H9 (cell line): ENCODE results near the gene PHACTR1. TPM values are rescaled to one million over a fixed set of nuclear protein-coding genes. Genes with fewer than 3 reads are reported as not detected.

Experiments
- DNase-seq: peaks from one replicate; pipeline ENCODE4 v3.0.0-alpha.2; 2017
- H2AFZ ChIP-seq: one replicate; pipeline ENCODE4 v1.6.1; 2013; ENCODE audit warnings: mild to moderate bottlenecking, low read length, control low read depth, moderate library complexity
- H2AK5ac ChIP-seq: 2 replicates; pipeline ENCODE4 v1.6.1; 2013; ENCODE audit warnings: low read length, control low read depth, mixed read lengths; ENCODE audit not compliant: insufficient read length
- H2BK120ac ChIP-seq: one replicate; pipeline ENCODE4 v1.6.1; 2013; ENCODE audit warnings: low read depth, mild to moderate bottlenecking, low read length, control low read depth, inconsistent platforms; ENCODE audit not compliant: poor library complexity, severe bottlenecking
- H2BK12ac ChIP-seq: 2 replicates; pipeline ENCODE4 v1.6.1; 2013; ENCODE audit warnings: low read length, control low read depth, mixed read lengths, low read depth; ENCODE audit not compliant: insufficient read length
- H2BK15ac ChIP-seq: 2 replicates; pipeline ENCODE4 v1.6.1; 2013; ENCODE audit warnings: low read depth, low read length, control low read depth
- H2BK20ac ChIP-seq: one replicate; pipeline ENCODE4 v1.6.1; 2013; ENCODE audit warnings: low read depth, mild to moderate bottlenecking, low read length, control low read depth, inconsistent platforms; ENCODE audit not compliant: poor library complexity, severe bottlenecking
- H2BK5ac ChIP-seq: 2 replicates; pipeline ENCODE4 v1.6.1; 2013; ENCODE audit warnings: low read length, control low read depth, mixed read lengths; ENCODE audit not compliant: insufficient read length
- H3K14ac ChIP-seq: 2 replicates; pipeline ENCODE4 v1.6.1; 2013; ENCODE audit warnings: low read length, control low read depth; ENCODE audit not compliant: insufficient read depth
- H3K18ac ChIP-seq: 2 replicates; pipeline ENCODE4 v1.6.1; 2013; ENCODE audit warnings: low read depth, mild to moderate bottlenecking, mixed read lengths, low read length, control low read depth; ENCODE audit not compliant: insufficient read length
- H3K23ac ChIP-seq: 2 replicates; pipeline ENCODE4 v1.6.1; 2013; ENCODE audit warnings: low read length, control low read depth, mixed read lengths, low read depth; ENCODE audit not compliant: insufficient read length
- H3K23me2 ChIP-seq: 2 replicates; pipeline ENCODE4 v1.6.1; 2013; ENCODE audit warnings: low read depth, mild to moderate bottlenecking, mixed read lengths, low read length, control low read depth; ENCODE audit not compliant: insufficient read length, poor library complexity, severe bottlenecking
- H3K27ac ChIP-seq: 2 replicates; pipeline ENCODE4 v1.5.1; 2013; ENCODE audit warnings: low read length, control low read depth, mixed read lengths, low read depth; ENCODE audit not compliant: insufficient read length
- H3K27me3 ChIP-seq: 2 replicates; pipeline ENCODE4 v1.6.1; 2013; ENCODE audit warnings: low read length, control low read depth, inconsistent platforms; ENCODE audit not compliant: insufficient read depth
- H3K4ac ChIP-seq: 2 replicates; pipeline ENCODE4 v1.6.1; 2013; ENCODE audit warnings: low read depth, mild to moderate bottlenecking, control low read depth, inconsistent platforms, low read length, moderate library complexity
- H3K4me1 ChIP-seq: 2 replicates; pipeline ENCODE4 v1.6.1; 2013; ENCODE audit warnings: low read length, control low read depth, inconsistent platforms; ENCODE audit not compliant: insufficient read depth
- H3K4me2 ChIP-seq: 2 replicates; pipeline ENCODE4 v1.6.1; 2013; ENCODE audit warnings: low read length, control low read depth, mixed read lengths; ENCODE audit not compliant: insufficient read length, insufficient read depth
- H3K56ac ChIP-seq: 2 replicates; pipeline ENCODE4 v1.6.1; 2013; ENCODE audit warnings: low read depth, mild to moderate bottlenecking, mixed read lengths, low read length, control low read depth; ENCODE audit not compliant: insufficient read length
- H3K79me1 ChIP-seq: 2 replicates; pipeline ENCODE4 v1.6.1; 2013; ENCODE audit warnings: low read depth, mild to moderate bottlenecking, moderate library complexity, low read length, control low read depth, inconsistent platforms; ENCODE audit not compliant: insufficient read depth, poor library complexity, severe bottlenecking
- H3K79me2 ChIP-seq: 2 replicates; pipeline ENCODE4 v1.6.1; 2013; ENCODE audit warnings: low read length, control low read depth, inconsistent platforms; ENCODE audit not compliant: insufficient read depth
- H3K9ac ChIP-seq: 2 replicates; pipeline ENCODE4 v1.6.1; 2013; ENCODE audit warnings: low read length, control low read depth, mixed read lengths; ENCODE audit not compliant: insufficient read length; ENCODE audit errors: extremely low read depth
- H3K9me3 ChIP-seq: one replicate; pipeline ENCODE4 v1.6.1; 2013; ENCODE audit warnings: low read depth, low read length, inconsistent platforms; ENCODE audit not compliant: control insufficient read depth
- H3T11ph ChIP-seq: one replicate; pipeline ENCODE4 v1.6.1; 2013; ENCODE audit warnings: mild to moderate bottlenecking, low read length, control low read depth, inconsistent platforms
- H4K20me1 ChIP-seq: one replicate; pipeline ENCODE4 v1.6.1; 2013; ENCODE audit not compliant: control insufficient read depth, insufficient read length, insufficient read depth
- H4K5ac ChIP-seq: 2 replicates; pipeline ENCODE4 v1.6.1; 2013; ENCODE audit warnings: low read depth, mild to moderate bottlenecking, mixed read lengths, low read length, control low read depth; ENCODE audit not compliant: insufficient read length
- H4K8ac ChIP-seq: replicated peaks from 2 replicates; pipeline ENCODE4 v1.6.1; 2013; ENCODE audit warnings: low read length, control low read depth, mixed read lengths, low read depth; ENCODE audit not compliant: insufficient read length
- H4K91ac ChIP-seq: 2 replicates; pipeline ENCODE4 v1.6.1; 2013; ENCODE audit warnings: low read depth, mild to moderate bottlenecking, moderate library complexity, mixed read lengths, low read length, control low read depth; ENCODE audit not compliant: insufficient read length
- H3K27ac Mint-ChIP-seq, 3 experiments: 2 replicates in 2 of 3; 3 replicates in 1 of 3; pipeline ENCODE4 v1.8.0; 2020 to 2021; ENCODE audit warnings: mixed read lengths in 3 of 3, mild to moderate bottlenecking in 1 of 3, moderate library complexity in 1 of 3
- H3K27me3 Mint-ChIP-seq: 2 replicates; pipeline ENCODE4 v1.8.0; 2021; ENCODE audit warnings: low read depth, mild to moderate bottlenecking, moderate library complexity, mixed read lengths
- H3K36me3 Mint-ChIP-seq, 3 experiments: 2 replicates in 2 of 3; 3 replicates in 1 of 3; pipeline ENCODE4 v1.8.0; 2020 to 2021; ENCODE audit warnings: low read depth in 3 of 3, mixed read lengths in 3 of 3; ENCODE audit not compliant: insufficient read depth in 1 of 3
- H3K4me1 Mint-ChIP-seq, 2 experiments: 2 replicates each; pipeline ENCODE4 v1.8.0; 2020; ENCODE audit warnings: mixed read lengths in 2 of 2
- H3K4me3 Mint-ChIP-seq, 2 experiments: 2 replicates in 1 of 2; 3 replicates in 1 of 2; pipeline ENCODE4 v1.8.0; 2020 to 2021; ENCODE audit warnings: mild to moderate bottlenecking in 2 of 2, mixed read lengths in 2 of 2, moderate library complexity in 1 of 2
- H3K9me3 Mint-ChIP-seq, 2 experiments: 2 replicates in 1 of 2; 3 replicates in 1 of 2; pipeline ENCODE4 v1.8.0; 2020; ENCODE audit warnings: mild to moderate bottlenecking in 2 of 2, mixed read lengths in 2 of 2, moderate library complexity in 1 of 2
- WGBS: extraction: QIAGEN DNeasy Blood & Tissue Kit; methylation state at CpG from one replicate; pipeline ENCODE4 v1.1.7; 2013; ENCODE audit warnings: missing lambda C conversion rate, low lambda C conversion rate, mixed read lengths; ENCODE audit not compliant: insufficient read length; ENCODE audit errors: extremely low coverage; 5-methylcytosine and 5-hydroxymethylcytosine counted together
- total RNA-seq: library from RNA; stranded (reverse); gene quantifications from 2 replicates; pipeline ENCODE4 v1.2.1, GENCODE V29; 2021
- TF ChIP-seq, protein P1 (sequence below): fragments of 200-600 bp; sonication (generic); conservative IDR thresholded peaks from 3 replicates; pipeline ENCODE4 v1.8.0; 2021; ENCODE audit warnings: antibody characterized with exemption, mild to moderate bottlenecking

The PHACTR1 gene
- total RNA-seq, 1 experiment from 2014 or later, result 15.9 TPM

DNA sequence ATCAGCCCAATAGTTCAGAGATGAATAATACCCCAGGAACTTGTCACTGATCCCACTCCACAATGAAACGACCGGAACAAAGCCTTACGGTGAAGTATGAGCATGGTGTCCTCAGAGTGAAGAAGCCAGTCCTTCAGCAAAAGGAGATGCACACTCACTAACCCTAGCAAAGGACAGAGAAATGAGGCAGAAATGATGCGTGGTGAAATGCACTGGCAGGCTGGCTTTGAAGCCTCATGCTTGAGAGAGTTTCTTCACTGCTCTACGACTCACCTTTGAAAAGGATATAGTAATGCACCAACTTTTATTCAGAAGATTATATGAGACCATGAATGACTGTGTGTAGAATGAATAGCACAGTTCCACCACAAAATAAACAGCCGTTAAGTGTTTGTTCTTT lies 74.8 kb downstream of the PHACTR1 start:
- no peak overlapping the region for H2BK15ac ChIP-seq
- no peak overlapping the region for H4K5ac ChIP-seq
- no peaks in the 10 kb centered on the region for H3K79me1 ChIP-seq
- no peak overlapping the region for H2AK5ac ChIP-seq
- no peak overlapping the region for H2BK5ac ChIP-seq
- no peak overlapping the region for H2BK20ac ChIP-seq
- H3K4me3 Mint-ChIP-seq, result no peak overlapping the region
- H2AFZ ChIP-seq, result no peak overlapping the region
- no peaks in the 10 kb centered on the region for H3K9me3 ChIP-seq
- H3K27me3 ChIP-seq, result no peaks in the 10 kb centered on the region
- H3K23ac ChIP-seq, result no peak overlapping the region
- no peaks in the 10 kb centered on the region for H3K9me3 Mint-ChIP-seq
- H3K4me2 ChIP-seq, result no peak overlapping the region
- H4K8ac ChIP-seq, result no peak overlapping the region
- no peaks in the 10 kb centered on the region for H3K27me3 Mint-ChIP-seq
- no peak overlapping the region for H3K9ac ChIP-seq
- no peaks in the 10 kb centered on the region for H3K79me2 ChIP-seq
- H3K23me2 ChIP-seq, result no peaks in the 10 kb centered on the region
- H4K20me1 ChIP-seq, result no peaks in the 10 kb centered on the region
- H3K27ac ChIP-seq, result no peak overlapping the region
- no peaks in the 10 kb centered on the region for H3K36me3 Mint-ChIP-seq
- no peak overlapping the region for H3K18ac ChIP-seq
- no peak overlapping the region for H2BK120ac ChIP-seq
- no peak overlapping the region for H3K27ac Mint-ChIP-seq
- TF ChIP-seq, protein P1, sequence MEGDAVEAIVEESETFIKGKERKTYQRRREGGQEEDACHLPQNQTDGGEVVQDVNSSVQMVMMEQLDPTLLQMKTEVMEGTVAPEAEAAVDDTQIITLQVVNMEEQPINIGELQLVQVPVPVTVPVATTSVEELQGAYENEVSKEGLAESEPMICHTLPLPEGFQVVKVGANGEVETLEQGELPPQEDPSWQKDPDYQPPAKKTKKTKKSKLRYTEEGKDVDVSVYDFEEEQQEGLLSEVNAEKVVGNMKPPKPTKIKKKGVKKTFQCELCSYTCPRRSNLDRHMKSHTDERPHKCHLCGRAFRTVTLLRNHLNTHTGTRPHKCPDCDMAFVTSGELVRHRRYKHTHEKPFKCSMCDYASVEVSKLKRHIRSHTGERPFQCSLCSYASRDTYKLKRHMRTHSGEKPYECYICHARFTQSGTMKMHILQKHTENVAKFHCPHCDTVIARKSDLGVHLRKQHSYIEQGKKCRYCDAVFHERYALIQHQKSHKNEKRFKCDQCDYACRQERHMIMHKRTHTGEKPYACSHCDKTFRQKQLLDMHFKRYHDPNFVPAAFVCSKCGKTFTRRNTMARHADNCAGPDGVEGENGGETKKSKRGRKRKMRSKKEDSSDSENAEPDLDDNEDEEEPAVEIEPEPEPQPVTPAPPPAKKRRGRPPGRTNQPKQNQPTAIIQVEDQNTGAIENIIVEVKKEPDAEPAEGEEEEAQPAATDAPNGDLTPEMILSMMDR, result no peak
- H3K14ac ChIP-seq, result no peak overlapping the region
- DNase-seq, result no peak
- no peak overlapping the region for H4K91ac ChIP-seq
- no peaks in the 10 kb centered on the region for H3K4me1 ChIP-seq
- no peak overlapping the region for H3T11ph ChIP-seq
- H3K4me1 Mint-ChIP-seq, result peaks cover 15 to 20% of the 10 kb centered on the region in 2 experiments
- H2BK12ac ChIP-seq, result no peak overlapping the region
- H3K56ac ChIP-seq, result no peak overlapping the region
- WGBS, result no CpG with 5 or more reads among the region's 6 CpGs
- no peak overlapping the region for H3K4ac ChIP-seq
